T-cell (primary cell): ENCODE data around the gene NTNG2. TPM values are rescaled to one million over a fixed set of nuclear protein-coding genes. Genes with fewer than 3 reads are reported as not detected.
A peak's percentile ranks its signal among the peaks of the same experiment; 100 is the strongest.

ENCODE experiments used
- ATAC-seq, 4 experiments: fragments of 200-7000 bp in 3 of 4; fragments of 150-1000 bp in 1 of 4; cut with Tn5 transposase; replicated peaks in 1 of 4; 1 replicate in 3 of 4; 2 replicates in 1 of 4; pipeline ENCODE4 v1.10.0; 2021; ENCODE audit warnings: moderate library complexity in 3 of 4, mild to moderate bottlenecking in 2 of 4, moderate number of reproducible peaks in 1 of 4
- CTCF ChIA-PET, 2 donors: fragments of 300-600 bp; sonication (Branson Sonifier 250); formaldehyde crosslinking; loops; one replicate each; lab custom pipeline; 2022; ENCODE audit warnings: antibody characterized with exemption in 2 of 2; lab: Charles Lee
- POLR2A ChIA-PET, 2 donors: fragments of 300-600 bp; sonication (Branson Sonifier 250); formaldehyde crosslinking; loops; one replicate each; lab custom pipeline; 2022; ENCODE audit warnings: antibody characterized with exemption in 2 of 2; lab: Charles Lee
- DNase-seq, 35 experiments: peaks; one replicate each; pipeline versions ENCODE4 v3.0.0 to v3.0.0-alpha.2; 2013 to 2023
- H3K27ac ChIP-seq: one replicate; pipeline ENCODE4 v1.5.1; 2013; ENCODE audit warnings: low read length
- H3K27me3 ChIP-seq, 2 experiments: replicated peaks in 1 of 2; 1 replicate in 1 of 2; 2 replicates in 1 of 2; pipeline versions ENCODE4 v1.6.1 to v1.7.0; 2013; ENCODE audit warnings: low read length in 1 of 2, mixed read lengths in 1 of 2; ENCODE audit not compliant: control insufficient read depth in 2 of 2, insufficient read depth in 2 of 2; ENCODE audit errors: extremely low read depth in 1 of 2
- H3K36me3 ChIP-seq, 2 donors: 1 replicate in 1 of 2; 2 replicates in 1 of 2; pipeline versions ENCODE4 v1.6.1 to v1.7.0; 2013; ENCODE audit warnings: low read length in 1 of 2; ENCODE audit not compliant: control insufficient read depth in 2 of 2, insufficient read depth in 1 of 2; ENCODE audit errors: extremely low read depth in 1 of 2
- H3K4me1 ChIP-seq, 2 experiments: 1 replicate in 1 of 2; 2 replicates in 1 of 2; pipeline versions ENCODE4 v1.6.1 to v1.7.0; 2013; ENCODE audit warnings: low read length in 2 of 2, mixed read lengths in 1 of 2; ENCODE audit not compliant: insufficient read depth in 2 of 2, control insufficient read depth in 1 of 2; ENCODE audit errors: extremely low read depth in 1 of 2
- H3K4me3 ChIP-seq, 2 donors: 1 replicate in 1 of 2; 2 replicates in 1 of 2; pipeline versions ENCODE4 v1.5.1 to v1.7.0; 2013; ENCODE audit warnings: mild to moderate bottlenecking in 2 of 2, low read length in 1 of 2, moderate library complexity in 1 of 2; ENCODE audit not compliant: control insufficient read depth in 1 of 2; ENCODE audit errors: extremely low read depth in 1 of 2
- H3K9me3 ChIP-seq: 2 replicates; pipeline ENCODE4 v1.7.0; 2013
- H3K27ac Mint-ChIP-seq, 2 donors: one replicate each; pipeline ENCODE4 v1.8.0; 2020 to 2021; ENCODE audit warnings: mild to moderate bottlenecking in 2 of 2, mixed read lengths in 2 of 2
- H3K27me3 Mint-ChIP-seq, 2 donors: one replicate each; pipeline ENCODE4 v1.8.0; 2021 to 2022; ENCODE audit warnings: mixed read lengths in 2 of 2
- H3K36me3 Mint-ChIP-seq: one replicate; pipeline ENCODE4 v1.8.0; 2021; ENCODE audit warnings: mixed read lengths
- H3K4me1 Mint-ChIP-seq, 3 donors: one replicate each; pipeline ENCODE4 v1.8.0; 2020 to 2022; ENCODE audit warnings: mixed read lengths in 3 of 3, mild to moderate bottlenecking in 1 of 3
- H3K4me3 Mint-ChIP-seq, 3 donors: one replicate each; pipeline ENCODE4 v1.8.0; 2020 to 2022; ENCODE audit warnings: mild to moderate bottlenecking in 3 of 3, mixed read lengths in 3 of 3, moderate library complexity in 3 of 3
- H3K9me3 Mint-ChIP-seq, 3 donors: one replicate each; pipeline ENCODE4 v1.8.0; 2020 to 2022; ENCODE audit warnings: mixed read lengths in 3 of 3
- WGBS: methylation state at CpG from one replicate; pipeline ENCODE4 v1.1.5; 2013; ENCODE audit warnings: missing lambda C conversion rate; ENCODE audit not compliant: insufficient coverage; 5-methylcytosine and 5-hydroxymethylcytosine counted together
- total RNA-seq, 35 experiments: library from RNA in 6 of 35; stranded (reverse) in 6 of 35; fragments of 120-200 nt in 1 of 35; gene quantifications; one replicate each; pipeline versions ENCODE4 v1.2.1 to v1.2.4 and lab custom pipeline; 2013 to 2026

The NTNG2 gene
- total RNA-seq, 5 donors from 2014 or later (not counting 1 experiment from before 2014, with no cell fraction given), result 4.8 to 14.1 (median 7.8) TPM

DNA sequence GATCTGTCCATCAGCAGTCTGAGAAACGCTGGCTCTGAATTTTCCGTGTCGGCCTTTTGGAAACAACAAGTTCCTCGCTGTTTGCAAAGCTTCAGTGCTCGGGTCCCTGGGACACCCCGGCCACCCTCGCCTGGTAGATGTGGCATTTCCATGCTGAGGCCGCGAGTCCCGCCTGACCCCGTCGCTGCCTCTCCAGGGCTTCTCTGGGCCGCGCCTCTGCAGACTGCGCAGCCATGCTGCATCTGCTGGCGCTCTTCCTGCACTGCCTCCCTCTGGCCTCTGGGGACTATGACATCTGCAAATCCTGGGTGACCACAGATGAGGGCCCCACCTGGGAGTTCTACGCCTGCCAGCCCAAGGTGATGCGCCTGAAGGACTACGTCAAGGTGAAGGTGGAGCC, 4.7 kb downstream of the NTNG2 start:
- no peak overlapping the region for H3K4me3 ChIP-seq
- 62% methylated on average over 19 of the region's 19 CpGs for WGBS
- ChIA-PET POLR2A (no interaction called here), CTCF (interaction anchor here in 1 of 2 donors (1.5 to 2.1 kb wide), 2 partner anchors 69 to 72 kb away, joined by 3 to 7 read pairs; no protein-coding TSS in a partner anchor)
- Mint-ChIP-seq H3K4me1 (peaks cover 9 to 12% (median 10%) of the 10 kb centered on the region in 3 donors), H3K36me3 (no peaks in the 10 kb centered on the region), H3K27ac (no peak overlapping the region), H3K4me3 (no peak overlapping the region), H3K27me3 (peaks cover 44 to 58% of the 10 kb centered on the region in 2 donors), H3K9me3 (no peaks in the 10 kb centered on the region)
- peak in 1 of 35 experiments; percentile 22 for DNase-seq
- H3K27ac ChIP-seq, result no peak overlapping the region
- no peaks in the 10 kb centered on the region for H3K9me3 ChIP-seq
- peaks cover 2 to 25% of the 10 kb centered on the region in 2 experiments for H3K4me1 ChIP-seq
- H3K27me3 ChIP-seq, result peaks cover 8 to 79% of the 10 kb centered on the region in 2 experiments
- H3K36me3 ChIP-seq, result no peaks in the 10 kb centered on the region
- peak in 1 of 4 experiments; percentile 34 for ATAC-seq

DNA sequence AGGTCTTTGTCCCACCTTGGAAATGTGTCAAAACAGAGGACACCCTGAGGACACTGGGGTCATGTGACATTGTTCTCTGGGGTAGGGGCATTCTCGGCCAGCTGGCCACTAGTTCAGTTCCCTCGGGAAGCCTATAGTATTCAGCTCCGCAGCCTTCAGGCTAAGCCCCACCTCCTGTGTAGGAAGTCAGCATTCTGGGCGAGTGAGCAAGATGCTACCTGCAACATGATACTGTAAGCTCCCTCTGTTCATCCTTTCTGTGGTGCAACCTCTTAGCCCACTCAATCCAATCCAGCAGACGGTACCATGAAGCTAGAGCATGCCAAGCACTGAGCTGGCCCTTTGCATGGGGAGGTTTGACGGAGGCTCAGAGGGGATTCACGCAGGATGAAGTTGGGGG, 5.3 kb downstream of the NTNG2 start:
- Mint-ChIP-seq H3K4me3 (no peak overlapping the region), H3K9me3 (no peaks in the 10 kb centered on the region), H3K36me3 (no peaks in the 10 kb centered on the region), H3K4me1 (peaks cover 8 to 10% (median 10%) of the 10 kb centered on the region in 3 donors), H3K27me3 (peaks cover 43 to 57% of the 10 kb centered on the region in 2 donors), H3K27ac (no peak overlapping the region)
- ChIA-PET POLR2A (no interaction called here), CTCF (interaction anchor here in 1 of 2 donors (1.5 to 2.1 kb wide), 2 partner anchors 69 to 71 kb away, joined by 3 to 7 read pairs; no protein-coding TSS in a partner anchor)
- WGBS, result 60% methylated on average over 4 of the region's 7 CpGs
- Histone ChIP-seq H3K36me3 (no peaks in the 10 kb centered on the region), H3K27ac (no peak overlapping the region), H3K9me3 (no peaks in the 10 kb centered on the region), H3K4me3 (no peak overlapping the region), H3K4me1 (peaks cover 2 to 23% of the 10 kb centered on the region in 2 experiments), H3K27me3 (peaks cover 8 to 77% of the 10 kb centered on the region in 2 experiments)
- ATAC-seq (no peak), DNase-seq (no peak)

DNA sequence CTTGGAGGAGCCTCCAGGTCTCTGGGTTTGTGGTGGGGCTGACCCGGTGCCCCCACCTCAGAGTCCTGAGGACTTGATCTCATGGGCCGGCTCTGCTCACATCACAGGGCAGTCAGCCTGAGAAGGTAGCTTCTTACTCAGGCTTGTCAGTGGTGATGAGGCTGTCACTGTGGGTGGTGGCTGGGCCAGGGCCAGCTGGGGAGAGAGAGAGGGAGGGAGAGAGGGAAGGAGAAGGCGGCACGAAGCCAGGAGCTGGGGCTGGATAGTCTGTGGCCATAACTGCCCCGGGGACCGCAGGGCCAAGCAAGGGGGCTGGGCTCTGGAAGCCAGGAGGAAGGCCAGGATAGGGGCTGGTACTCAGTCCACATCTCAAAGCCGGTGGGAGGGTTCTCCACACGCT, 6.5 kb downstream of the NTNG2 start:
- ATAC-seq, result no peak
- Mint-ChIP-seq H3K9me3 (no peaks in the 10 kb centered on the region), H3K4me3 (no peak overlapping the region), H3K27ac (no peak overlapping the region), H3K36me3 (no peaks in the 10 kb centered on the region), H3K27me3 (peaks cover 44 to 54% of the 10 kb centered on the region in 2 donors), H3K4me1 (peaks cover 6 to 7% (median 6%) of the 10 kb centered on the region in 3 donors)
- no peaks in the 10 kb centered on the region for H3K36me3 ChIP-seq
- ChIA-PET POLR2A (no interaction called here), CTCF (interaction anchor here in 1 of 2 donors (0.9 kb wide), 1 partner anchor 71 kb away, joined by 3 read pairs; no protein-coding TSS in a partner anchor)
- H3K4me3 ChIP-seq, result no peak overlapping the region
- H3K27ac ChIP-seq, result no peak overlapping the region
- WGBS, result 90% methylated on average over 8 of the region's 8 CpGs
- DNase-seq, result no peak
- H3K27me3 ChIP-seq, result peaks cover 8 to 66% of the 10 kb centered on the region in 2 experiments
- H3K9me3 ChIP-seq, result no peaks in the 10 kb centered on the region
- peaks cover 0 to 12% of the 10 kb centered on the region in 2 experiments for H3K4me1 ChIP-seq

DNA sequence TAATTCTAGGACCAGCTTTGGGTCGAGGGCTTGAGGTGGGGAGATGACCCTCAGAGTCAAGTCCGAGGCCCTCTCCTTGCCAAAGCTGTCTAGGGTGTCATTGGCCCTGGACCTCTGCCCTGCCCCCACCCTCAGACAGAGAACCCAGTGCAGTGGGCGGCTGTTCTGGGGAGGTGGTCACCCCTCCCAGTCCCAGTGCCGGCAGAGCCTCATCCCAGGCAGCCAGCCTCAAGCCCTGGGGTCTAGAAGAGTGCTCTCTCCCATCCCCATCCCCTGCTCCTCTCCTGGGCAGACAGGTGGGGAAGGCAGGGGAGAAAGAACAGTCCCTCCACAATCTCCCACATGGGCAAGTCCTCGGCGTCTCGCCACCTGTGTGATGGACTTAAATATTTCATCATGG, 7.0 kb downstream of the NTNG2 start:
- H3K27me3 ChIP-seq, result peaks cover 8 to 60% of the 10 kb centered on the region in 2 experiments
- WGBS, result no CpG with 5 or more reads among the region's 7 CpGs
- peaks cover 0 to 7% of the 10 kb centered on the region in 2 experiments for H3K4me1 ChIP-seq
- no peaks in the 10 kb centered on the region for H3K36me3 ChIP-seq
- no peak overlapping the region for H3K27ac Mint-ChIP-seq
- H3K9me3 ChIP-seq, result no peaks in the 10 kb centered on the region
- ATAC-seq (no peak), DNase-seq (no peak)
- CTCF ChIA-PET, result interaction anchor here in 1 of 2 donors (0.9 kb wide), 1 partner anchor 70 kb away, joined by 3 read pairs; no protein-coding TSS in a partner anchor
- no peaks in the 10 kb centered on the region for H3K9me3 Mint-ChIP-seq
- no peak overlapping the region for H3K4me3 ChIP-seq
- H3K4me1 Mint-ChIP-seq, result peaks cover 3 to 4% (median 3%) of the 10 kb centered on the region in 3 donors
- H3K27me3 Mint-ChIP-seq, result peaks cover 47 to 51% of the 10 kb centered on the region in 2 donors
- H3K4me3 Mint-ChIP-seq, result no peak overlapping the region
- POLR2A ChIA-PET, result no interaction called here
- peaks cover 2% of the 10 kb centered on the region for H3K36me3 Mint-ChIP-seq
- H3K27ac ChIP-seq, result no peak overlapping the region

DNA sequence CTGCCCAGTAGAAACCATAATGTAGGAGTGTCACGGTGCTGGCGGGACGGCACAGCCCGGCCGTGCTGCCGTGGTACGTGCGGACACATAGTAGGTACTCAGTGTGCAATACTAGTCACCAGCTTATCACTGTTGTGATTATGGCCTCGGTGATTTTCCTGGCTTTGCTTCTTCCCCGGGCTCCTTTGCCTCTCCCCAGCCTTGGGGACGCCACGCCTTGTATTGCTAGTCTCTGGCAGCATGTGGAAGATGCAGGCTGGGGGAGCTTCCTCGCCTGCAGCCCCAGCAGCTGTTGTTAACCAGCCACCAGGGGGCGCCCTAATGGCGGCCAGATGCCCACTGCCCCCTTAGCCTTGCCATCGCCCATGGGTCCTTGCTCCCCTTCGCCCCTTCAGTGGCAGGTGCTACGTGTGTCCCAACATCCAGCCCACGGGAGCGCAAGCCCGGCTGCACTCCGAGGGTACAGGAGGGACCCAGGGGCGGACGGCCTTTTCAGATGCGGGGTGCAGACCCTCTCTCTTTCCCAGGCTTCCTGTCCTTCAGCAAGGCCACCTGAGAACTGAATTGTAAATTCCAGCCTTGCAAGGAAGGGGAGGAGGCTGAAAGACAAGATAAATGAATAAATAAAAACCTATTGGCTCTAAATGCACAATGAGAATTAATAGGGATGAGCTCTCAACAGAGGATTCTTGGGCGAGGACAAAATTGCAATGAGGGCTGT, 8.0 kb downstream of the NTNG2 start:
- Histone ChIP-seq H3K9me3 (no peaks in the 10 kb centered on the region), H3K4me3 (no peak overlapping the region), H3K27ac (no peak overlapping the region), H3K27me3 (peaks cover 8 to 52% of the 10 kb centered on the region in 2 experiments), H3K4me1 (peaks cover 0 to 5% of the 10 kb centered on the region in 2 experiments), H3K36me3 (no peaks in the 10 kb centered on the region)
- DNase-seq (peak in 31 of 35 experiments; percentile 20 to 76 (median 39)), ATAC-seq (peak; percentile 38 to 71 (median 52))
- peaks cover 5% of the 10 kb centered on the region for H3K36me3 Mint-ChIP-seq
- H3K27me3 Mint-ChIP-seq, result peaks cover 42% of the 10 kb centered on the region in 2 donors
- CTCF ChIA-PET, result interaction anchor here in 1 of 2 donors (0.5 to 1.4 kb wide), 4 partner anchors 41 to 416 kb away, joined by 3 to 16 read pairs (median 5); no protein-coding TSS in a partner anchor
- H3K9me3 Mint-ChIP-seq, result no peaks in the 10 kb centered on the region
- peaks cover 0 to under 1% (median under 1%) of the 10 kb centered on the region in 3 donors for H3K4me1 Mint-ChIP-seq
- no peak overlapping the region for H3K4me3 Mint-ChIP-seq
- WGBS, result 51% methylated on average over 17 of the region's 26 CpGs
- H3K27ac Mint-ChIP-seq, result no peak overlapping the region
- POLR2A ChIA-PET, result no interaction called here

DNA sequence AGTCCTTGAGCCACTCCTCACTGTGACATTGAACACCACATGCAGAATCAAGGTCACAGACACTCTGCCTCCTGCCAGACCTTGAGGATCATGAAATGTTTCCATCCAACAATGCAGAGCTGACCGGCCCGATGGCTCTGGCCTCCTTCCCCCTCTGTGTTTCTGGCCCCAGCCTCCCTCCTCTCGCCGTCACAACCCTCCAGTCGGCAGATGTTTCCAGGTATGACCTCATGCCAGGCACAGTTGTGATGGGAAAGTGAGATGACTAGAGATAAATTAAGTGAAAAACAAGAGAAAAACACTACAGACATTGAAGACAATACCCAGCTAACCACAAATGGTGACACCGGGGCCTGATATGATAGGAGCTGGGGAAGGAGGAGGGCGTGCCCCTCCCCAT, 9.8 kb downstream of the NTNG2 start:
- no peaks in the 10 kb centered on the region for H3K4me1 Mint-ChIP-seq
- ChIA-PET POLR2A (no interaction called here), CTCF (interaction anchor here (0.6 to 1.5 kb wide), 4 partner anchors 14 to 65 kb away, joined by 3 to 5 read pairs (median 4); no protein-coding TSS in a partner anchor)
- no peaks in the 10 kb centered on the region for H3K9me3 Mint-ChIP-seq
- peaks cover 0 to 5% of the 10 kb centered on the region in 2 experiments for H3K4me1 ChIP-seq
- H3K4me3 ChIP-seq, result no peak overlapping the region
- H3K36me3 ChIP-seq, result no peaks in the 10 kb centered on the region
- no peak overlapping the region for H3K27ac Mint-ChIP-seq
- peaks cover 0 to 45% of the 10 kb centered on the region in 2 experiments for H3K27me3 ChIP-seq
- H3K4me3 Mint-ChIP-seq, result no peak overlapping the region
- WGBS, result 80% methylated on average over 1 of the region's 7 CpGs
- ATAC-seq (no peak), DNase-seq (no peak)
- H3K36me3 Mint-ChIP-seq, result peaks cover 5% of the 10 kb centered on the region
- no peak overlapping the region for H3K27ac ChIP-seq
- no peaks in the 10 kb centered on the region for H3K9me3 ChIP-seq
- peaks cover 24 to 25% of the 10 kb centered on the region in 2 donors for H3K27me3 Mint-ChIP-seq
